Measurements from ENCODE around the gene NOL11. TPM values are rescaled to one million over a fixed set of nuclear protein-coding genes. Genes with fewer than 3 reads are reported as not detected.

NOL11 gene
- total RNA-seq, 1 experiment from 2014 or later: 66.4 TPM

DNA sequence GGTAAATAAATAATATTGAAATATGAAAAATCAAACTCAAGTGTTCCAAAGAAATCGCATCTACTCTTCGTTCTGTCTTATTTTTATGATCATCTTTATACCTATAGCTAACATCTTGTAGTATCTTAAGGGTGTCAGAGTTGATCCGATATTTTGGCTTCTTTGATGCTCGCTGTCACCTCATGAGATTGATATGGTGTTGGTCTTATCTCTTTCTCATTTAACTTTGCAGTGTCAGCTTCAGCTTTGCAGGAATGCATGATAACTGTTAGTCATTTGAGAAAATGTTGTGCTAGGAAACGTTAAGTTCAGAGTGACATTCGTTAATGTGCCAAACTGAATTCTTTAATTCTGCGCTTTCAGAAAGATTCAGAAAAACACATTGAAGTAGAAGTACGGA, 19.4 kb downstream of the NOL11 start:
- Mint-ChIP-seq H3K27ac (no peak overlapping the region), H3K27me3 (ENCODE audit: low read depth) (no peaks in the 10 kb centered on the region), H3K4me1 (peaks cover 19% of the 10 kb centered on the region), H3K9me3 (no peaks in the 10 kb centered on the region), H3K4me3 (no peak overlapping the region), H3K36me3 (peaks cover 61% of the 10 kb centered on the region)
- DNase-seq (ENCODE audit: low spot score): no peak
- no peak for TF ChIP-seq PREB (CRISPR knock-in tag; IDR thresholded peaks at IDR 0.05; ENCODE audit: borderline replicate concordance)
- TF ChIP-seq FOXP1 (CRISPR knock-in tag; IDR thresholded peaks at IDR 0.05; ENCODE audit: borderline replicate concordance): no peak
- no peak for ATAC-seq
- CTCF ChIA-PET: no interaction called here
- POLR2A ChIA-PET: no interaction called here

- no peaks in the 10 kb centered on the region for H3K9me3 Mint-ChIP-seq
- ATAC-seq: no peak
- no peaks in the 10 kb centered on the region for H3K27me3 Mint-ChIP-seq (ENCODE audit: low read depth)
- TF ChIP-seq IRF2 (CRISPR knock-in tag; IDR thresholded peaks at IDR 0.05; ENCODE audit: borderline replicate concordance, low read depth) (no peak), KAT7 (CRISPR knock-in tag; IDR thresholded peaks at IDR 0.05; ENCODE audit: borderline replicate concordance) (no peak), ESRRA (CRISPR knock-in tag; IDR thresholded peaks at IDR 0.05; ENCODE audit: borderline replicate concordance) (no peak), JAZF1 (CRISPR knock-in tag; IDR thresholded peaks at IDR 0.05) (no peak), ZNF232 (CRISPR knock-in tag; IDR thresholded peaks at IDR 0.05) (no peak), CBFB (CRISPR knock-in tag; IDR thresholded peaks at IDR 0.05; ENCODE audit: low read depth) (no peak), FOXP1 (CRISPR knock-in tag; IDR thresholded peaks at IDR 0.05; ENCODE audit: borderline replicate concordance) (no peak), ZNF317 (CRISPR knock-in tag; IDR thresholded peaks at IDR 0.05; ENCODE audit: borderline replicate concordance, low read depth) (no peak), ATF1 (CRISPR knock-in tag; IDR thresholded peaks at IDR 0.05) (no peak), PREB (CRISPR knock-in tag; IDR thresholded peaks at IDR 0.05; ENCODE audit: borderline replicate concordance) (no peak), ZNF281 (CRISPR knock-in tag; IDR thresholded peaks at IDR 0.05) (no peak), ZNF425 (CRISPR knock-in tag; conservative IDR thresholded peaks at IDR 0.05) (no peak)
- TF ChIP-seq, protein P1, sequence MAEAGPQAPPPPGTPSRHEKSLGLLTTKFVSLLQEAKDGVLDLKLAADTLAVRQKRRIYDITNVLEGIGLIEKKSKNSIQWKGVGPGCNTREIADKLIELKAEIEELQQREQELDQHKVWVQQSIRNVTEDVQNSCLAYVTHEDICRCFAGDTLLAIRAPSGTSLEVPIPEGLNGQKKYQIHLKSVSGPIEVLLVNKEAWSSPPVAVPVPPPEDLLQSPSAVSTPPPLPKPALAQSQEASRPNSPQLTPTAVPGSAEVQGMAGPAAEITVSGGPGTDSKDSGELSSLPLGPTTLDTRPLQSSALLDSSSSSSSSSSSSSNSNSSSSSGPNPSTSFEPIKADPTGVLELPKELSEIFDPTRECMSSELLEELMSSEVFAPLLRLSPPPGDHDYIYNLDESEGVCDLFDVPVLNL (CRISPR knock-in tag; IDR thresholded peaks at IDR 0.05; ENCODE audit: borderline replicate concordance, low read depth): no peak
- TF ChIP-seq, protein P2, sequence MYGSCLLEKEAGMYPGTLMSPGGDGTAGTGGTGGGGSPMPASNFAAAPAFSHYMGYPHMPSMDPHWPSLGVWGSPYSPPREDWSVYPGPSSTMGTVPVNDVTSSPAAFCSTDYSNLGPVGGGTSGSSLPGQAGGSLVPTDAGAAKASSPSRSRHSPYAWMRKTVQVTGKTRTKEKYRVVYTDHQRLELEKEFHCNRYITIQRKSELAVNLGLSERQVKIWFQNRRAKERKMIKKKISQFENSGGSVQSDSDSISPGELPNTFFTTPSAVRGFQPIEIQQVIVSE (CRISPR knock-in tag; IDR thresholded peaks at IDR 0.05; ENCODE audit: borderline replicate concordance): no peak
- TF ChIP-seq, protein P3, sequence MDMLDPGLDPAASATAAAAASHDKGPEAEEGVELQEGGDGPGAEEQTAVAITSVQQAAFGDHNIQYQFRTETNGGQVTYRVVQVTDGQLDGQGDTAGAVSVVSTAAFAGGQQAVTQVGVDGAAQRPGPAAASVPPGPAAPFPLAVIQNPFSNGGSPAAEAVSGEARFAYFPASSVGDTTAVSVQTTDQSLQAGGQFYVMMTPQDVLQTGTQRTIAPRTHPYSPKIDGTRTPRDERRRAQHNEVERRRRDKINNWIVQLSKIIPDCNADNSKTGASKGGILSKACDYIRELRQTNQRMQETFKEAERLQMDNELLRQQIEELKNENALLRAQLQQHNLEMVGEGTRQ (CRISPR knock-in tag; IDR thresholded peaks at IDR 0.05): no peak
- TF ChIP-seq, protein P4, sequence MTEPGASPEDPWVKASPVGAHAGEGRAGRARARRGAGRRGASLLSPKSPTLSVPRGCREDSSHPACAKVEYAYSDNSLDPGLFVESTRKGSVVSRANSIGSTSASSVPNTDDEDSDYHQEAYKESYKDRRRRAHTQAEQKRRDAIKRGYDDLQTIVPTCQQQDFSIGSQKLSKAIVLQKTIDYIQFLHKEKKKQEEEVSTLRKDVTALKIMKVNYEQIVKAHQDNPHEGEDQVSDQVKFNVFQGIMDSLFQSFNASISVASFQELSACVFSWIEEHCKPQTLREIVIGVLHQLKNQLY (CRISPR knock-in tag; IDR thresholded peaks at IDR 0.05): no peak
- TF ChIP-seq, protein P5, sequence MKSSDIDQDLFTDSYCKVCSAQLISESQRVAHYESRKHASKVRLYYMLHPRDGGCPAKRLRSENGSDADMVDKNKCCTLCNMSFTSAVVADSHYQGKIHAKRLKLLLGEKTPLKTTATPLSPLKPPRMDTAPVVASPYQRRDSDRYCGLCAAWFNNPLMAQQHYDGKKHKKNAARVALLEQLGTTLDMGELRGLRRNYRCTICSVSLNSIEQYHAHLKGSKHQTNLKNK (CRISPR knock-in tag; IDR thresholded peaks at IDR 0.05): no peak
- TF ChIP-seq, protein P6, sequence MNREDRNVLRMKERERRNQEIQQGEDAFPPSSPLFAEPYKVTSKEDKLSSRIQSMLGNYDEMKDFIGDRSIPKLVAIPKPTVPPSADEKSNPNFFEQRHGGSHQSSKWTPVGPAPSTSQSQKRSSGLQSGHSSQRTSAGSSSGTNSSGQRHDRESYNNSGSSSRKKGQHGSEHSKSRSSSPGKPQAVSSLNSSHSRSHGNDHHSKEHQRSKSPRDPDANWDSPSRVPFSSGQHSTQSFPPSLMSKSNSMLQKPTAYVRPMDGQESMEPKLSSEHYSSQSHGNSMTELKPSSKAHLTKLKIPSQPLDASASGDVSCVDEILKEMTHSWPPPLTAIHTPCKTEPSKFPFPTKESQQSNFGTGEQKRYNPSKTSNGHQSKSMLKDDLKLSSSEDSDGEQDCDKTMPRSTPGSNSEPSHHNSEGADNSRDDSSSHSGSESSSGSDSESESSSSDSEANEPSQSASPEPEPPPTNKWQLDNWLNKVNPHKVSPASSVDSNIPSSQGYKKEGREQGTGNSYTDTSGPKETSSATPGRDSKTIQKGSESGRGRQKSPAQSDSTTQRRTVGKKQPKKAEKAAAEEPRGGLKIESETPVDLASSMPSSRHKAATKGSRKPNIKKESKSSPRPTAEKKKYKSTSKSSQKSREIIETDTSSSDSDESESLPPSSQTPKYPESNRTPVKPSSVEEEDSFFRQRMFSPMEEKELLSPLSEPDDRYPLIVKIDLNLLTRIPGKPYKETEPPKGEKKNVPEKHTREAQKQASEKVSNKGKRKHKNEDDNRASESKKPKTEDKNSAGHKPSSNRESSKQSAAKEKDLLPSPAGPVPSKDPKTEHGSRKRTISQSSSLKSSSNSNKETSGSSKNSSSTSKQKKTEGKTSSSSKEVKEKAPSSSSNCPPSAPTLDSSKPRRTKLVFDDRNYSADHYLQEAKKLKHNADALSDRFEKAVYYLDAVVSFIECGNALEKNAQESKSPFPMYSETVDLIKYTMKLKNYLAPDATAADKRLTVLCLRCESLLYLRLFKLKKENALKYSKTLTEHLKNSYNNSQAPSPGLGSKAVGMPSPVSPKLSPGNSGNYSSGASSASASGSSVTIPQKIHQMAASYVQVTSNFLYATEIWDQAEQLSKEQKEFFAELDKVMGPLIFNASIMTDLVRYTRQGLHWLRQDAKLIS (CRISPR knock-in tag; IDR thresholded peaks at IDR 0.05; ENCODE audit: borderline replicate concordance): no peak
- no peak for DNase-seq (ENCODE audit: low spot score)
- H3K4me3 Mint-ChIP-seq: no peak overlapping the region
- ChIA-PET POLR2A (no interaction called here), CTCF (no interaction called here)
- H3K36me3 Mint-ChIP-seq: peaks cover 58% of the 10 kb centered on the region
- H3K4me1 Mint-ChIP-seq: no peaks in the 10 kb centered on the region
- H3K27ac Mint-ChIP-seq: no peak overlapping the region
Measured at GRCh38 chr17:67742025-67742424, 24.3 kb downstream of the NOL11 start.

All from WTC11 (cell line).